ENCODE data around the gene RIT2. TPM values are rescaled to one million over a fixed set of nuclear protein-coding genes. Genes with fewer than 3 reads are reported as not detected.

The RIT2 gene
- total and polyA plus RNA-seq, 4 donors, result not detected

DNA sequence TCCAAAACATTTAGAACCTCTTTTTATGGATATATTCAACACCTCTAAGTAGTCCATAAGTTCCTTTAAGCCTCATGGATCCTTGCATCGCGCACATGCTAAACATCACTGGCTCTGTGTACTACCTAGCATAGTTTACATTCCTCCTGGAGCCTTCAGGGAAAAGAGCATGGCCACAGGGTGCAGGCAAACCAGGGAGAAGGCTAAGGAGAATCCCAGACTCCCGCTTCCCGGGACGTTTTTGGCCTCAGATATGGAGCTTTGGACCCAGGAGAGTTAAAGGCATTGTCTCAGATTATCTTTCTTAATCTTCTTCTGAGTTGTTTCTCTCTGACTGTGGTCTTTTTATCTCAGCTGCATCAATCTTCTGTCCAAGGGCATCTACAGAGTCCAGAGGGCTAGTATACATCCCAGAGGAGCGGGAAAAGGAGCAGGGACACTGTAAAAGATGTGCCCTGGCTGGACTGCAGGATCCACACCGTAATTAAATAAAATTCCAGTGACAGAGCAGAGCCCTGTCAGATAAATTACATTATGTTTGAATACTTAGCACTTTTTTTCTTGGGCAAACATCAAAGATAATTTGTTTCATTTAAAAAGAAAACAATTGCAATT, 36.9 kb downstream of the RIT2 start:
- 64 to 75% methylated on average over 7 of the region's 7 CpGs for WGBS, 2 donors

DNA sequence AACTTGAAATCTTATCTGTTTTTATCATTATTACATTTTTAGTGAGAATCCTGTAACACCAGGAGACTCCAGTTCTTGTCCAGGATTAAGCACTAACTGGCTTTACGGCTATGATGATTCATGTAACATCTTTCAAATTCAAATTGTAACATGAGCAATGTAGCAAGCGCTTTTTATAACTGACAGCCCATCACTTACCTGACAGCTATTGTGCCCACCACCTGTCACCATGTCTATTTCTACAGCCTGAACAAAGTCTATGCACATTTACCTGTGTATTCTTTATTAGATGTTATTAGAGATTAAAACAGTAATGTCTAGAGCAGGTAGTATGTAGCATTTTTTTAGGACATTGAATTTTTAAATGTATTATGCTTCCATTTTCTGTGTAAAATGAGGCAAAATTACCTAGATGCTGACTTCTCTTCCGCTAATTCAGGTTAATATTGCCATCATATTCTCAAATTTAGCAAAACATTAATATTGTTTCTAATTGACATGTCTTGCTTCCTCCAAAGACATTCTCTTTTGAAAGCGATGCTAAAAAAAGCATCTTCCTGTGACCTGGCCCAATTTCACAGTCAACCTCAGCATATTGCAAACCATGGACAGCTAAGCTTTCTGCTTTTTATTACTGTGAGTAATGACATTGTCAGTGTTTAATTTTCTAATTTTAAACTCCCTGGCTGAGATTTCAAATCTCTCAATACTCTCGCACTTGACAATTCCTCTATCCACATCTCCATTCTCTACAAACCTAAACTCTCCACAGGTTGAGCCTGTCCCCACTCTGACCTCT, 37.8 kb downstream of the RIT2 start:
- TF ChIP-seq, protein P1, sequence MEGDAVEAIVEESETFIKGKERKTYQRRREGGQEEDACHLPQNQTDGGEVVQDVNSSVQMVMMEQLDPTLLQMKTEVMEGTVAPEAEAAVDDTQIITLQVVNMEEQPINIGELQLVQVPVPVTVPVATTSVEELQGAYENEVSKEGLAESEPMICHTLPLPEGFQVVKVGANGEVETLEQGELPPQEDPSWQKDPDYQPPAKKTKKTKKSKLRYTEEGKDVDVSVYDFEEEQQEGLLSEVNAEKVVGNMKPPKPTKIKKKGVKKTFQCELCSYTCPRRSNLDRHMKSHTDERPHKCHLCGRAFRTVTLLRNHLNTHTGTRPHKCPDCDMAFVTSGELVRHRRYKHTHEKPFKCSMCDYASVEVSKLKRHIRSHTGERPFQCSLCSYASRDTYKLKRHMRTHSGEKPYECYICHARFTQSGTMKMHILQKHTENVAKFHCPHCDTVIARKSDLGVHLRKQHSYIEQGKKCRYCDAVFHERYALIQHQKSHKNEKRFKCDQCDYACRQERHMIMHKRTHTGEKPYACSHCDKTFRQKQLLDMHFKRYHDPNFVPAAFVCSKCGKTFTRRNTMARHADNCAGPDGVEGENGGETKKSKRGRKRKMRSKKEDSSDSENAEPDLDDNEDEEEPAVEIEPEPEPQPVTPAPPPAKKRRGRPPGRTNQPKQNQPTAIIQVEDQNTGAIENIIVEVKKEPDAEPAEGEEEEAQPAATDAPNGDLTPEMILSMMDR (IDR thresholded peaks at IDR 0.05; ENCODE audit: control extremely low read depth, extremely low read depth), result no peak
- no peak for ATAC-seq (ENCODE audit: insufficient read depth, low FRiP score)
- Histone ChIP-seq H3K4me1 (ENCODE audit: control insufficient read depth in 5 of 5, insufficient read depth in 5 of 5, low read length in 5 of 5) (no peaks in the 10 kb centered on the region), H3K27ac (ENCODE audit: low read depth in 1 of 2, low read length in 1 of 2) (no peak overlapping the region), H3K9me3 (ENCODE audit: control insufficient read depth in 4 of 4, insufficient read depth in 3 of 4, low read length in 3 of 4) (peaks cover 0 to 4% (median 0%) of the 10 kb centered on the region in 4 donors), H3K4me3 (no peak overlapping the region), H3K9ac (ENCODE audit: insufficient read depth in 1 of 2, low read length in 2 of 2) (no peak overlapping the region), H3K36me3 (ENCODE audit: control insufficient read depth in 4 of 4, insufficient read depth in 4 of 4, low read length in 4 of 4) (no peaks in the 10 kb centered on the region), H3K27me3 (ENCODE audit: control insufficient read depth in 3 of 3, insufficient read depth in 3 of 3, low read length in 2 of 3) (no peaks in the 10 kb centered on the region)
- DNase-seq, result no peak
- WGBS, 2 donors, result 72 to 87% methylated on average over 5 of the region's 5 CpGs

More for the DNA sequence above, 36.9 kb downstream of the RIT2 start:
- H3K36me3 ChIP-seq (ENCODE audit: control insufficient read depth in 4 of 4, insufficient read depth in 4 of 4, low read length in 4 of 4), result no peaks in the 10 kb centered on the region
- H3K27ac ChIP-seq (ENCODE audit: low read depth in 1 of 2, low read length in 1 of 2), result no peak overlapping the region
- H3K4me3 ChIP-seq, result no peak overlapping the region
- no peaks in the 10 kb centered on the region for H3K27me3 ChIP-seq (ENCODE audit: control insufficient read depth in 3 of 3, insufficient read depth in 3 of 3, low read length in 2 of 3)
- H3K9ac ChIP-seq (ENCODE audit: insufficient read depth in 1 of 2, low read length in 2 of 2), result no peak overlapping the region
- no peaks in the 10 kb centered on the region for H3K4me1 ChIP-seq (ENCODE audit: control insufficient read depth in 5 of 5, insufficient read depth in 5 of 5, low read length in 5 of 5)
- peaks cover 0 to 4% (median 0%) of the 10 kb centered on the region in 4 donors for H3K9me3 ChIP-seq (ENCODE audit: control insufficient read depth in 4 of 4, insufficient read depth in 3 of 4, low read length in 3 of 4)
- TF ChIP-seq, protein P1 (IDR thresholded peaks at IDR 0.05; ENCODE audit: control extremely low read depth, extremely low read depth), result no peak
- DNase-seq (no peak), ATAC-seq (ENCODE audit: insufficient read depth, low FRiP score) (no peak)

DNA sequence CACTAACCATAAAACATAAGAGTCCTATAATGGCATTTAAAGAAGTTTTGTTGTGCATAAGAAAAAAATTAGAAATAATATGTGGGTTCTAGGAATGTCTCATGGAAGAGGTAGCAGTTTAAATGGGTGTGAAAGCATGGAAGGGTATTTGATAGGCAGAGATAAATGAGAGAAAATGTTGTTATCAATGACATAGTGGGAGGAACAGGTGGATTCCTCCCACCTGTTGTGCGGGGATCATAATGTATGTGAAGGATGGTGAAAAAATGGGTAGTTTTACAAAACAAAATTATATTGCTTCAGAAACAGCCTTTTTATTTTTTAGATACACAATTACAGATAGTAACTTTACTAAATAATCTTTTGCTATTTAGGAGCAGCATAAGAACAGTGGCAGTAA, 41.7 kb downstream of the RIT2 start:
- Histone ChIP-seq H3K27me3 (ENCODE audit: control insufficient read depth in 3 of 3, insufficient read depth in 3 of 3, low read length in 2 of 3) (no peaks in the 10 kb centered on the region), H3K9me3 (ENCODE audit: control insufficient read depth in 4 of 4, insufficient read depth in 3 of 4, low read length in 3 of 4) (no peaks in the 10 kb centered on the region), H3K36me3 (ENCODE audit: control insufficient read depth in 4 of 4, insufficient read depth in 4 of 4, low read length in 4 of 4) (no peaks in the 10 kb centered on the region), H3K27ac (ENCODE audit: low read depth in 1 of 2, low read length in 1 of 2) (no peak overlapping the region), H3K9ac (ENCODE audit: insufficient read depth in 1 of 2, low read length in 2 of 2) (no peak overlapping the region), H3K4me1 (ENCODE audit: control insufficient read depth in 5 of 5, insufficient read depth in 5 of 5, low read length in 5 of 5) (no peaks in the 10 kb centered on the region), H3K4me3 (no peak overlapping the region)
- TF ChIP-seq, protein P1 (IDR thresholded peaks at IDR 0.05; ENCODE audit: control extremely low read depth, extremely low read depth), result no peak
- WGBS, 2 donors, result 94 to 98% methylated on average over 1 of the region's 1 CpG
- DNase-seq (no peak), ATAC-seq (ENCODE audit: insufficient read depth, low FRiP score) (no peak)

Data from lung (tissue), 12 donors.